ENCODE results near the gene GUCA1A.
A peak's percentile ranks its signal among the peaks of the same experiment; 100 is the strongest.
"Not testable (repeated sequence)": the region's sequence is repeated elsewhere in the genome, so short reads cannot be mapped to it uniquely, and the experiment has no call there.

Gene GUCA1A

GRCh38 chr6:42216495-42216894 lies 43.3 kb downstream of the GUCA1A start:
- DNase-seq: not testable (repeated sequence)

DNA sequence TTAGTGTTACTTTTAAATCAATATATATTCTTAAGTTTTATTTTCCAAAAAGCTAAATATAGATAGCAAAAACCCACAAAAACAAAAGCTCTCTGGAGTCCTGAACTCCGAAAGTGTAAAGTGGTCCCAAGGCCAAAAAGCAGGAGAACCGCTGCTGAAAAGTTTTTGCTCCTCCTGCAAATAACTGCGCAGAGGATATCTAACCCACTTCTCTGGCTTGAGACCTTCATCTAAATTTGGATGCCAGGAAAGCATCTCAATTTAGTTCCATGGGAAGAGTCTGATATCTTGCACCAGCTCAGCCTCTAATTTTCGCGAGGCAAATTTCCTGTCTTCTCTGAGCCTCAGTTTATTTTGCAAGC lies 44.0 kb downstream of the GUCA1A start:
- no peak for DNase-seq

DNA sequence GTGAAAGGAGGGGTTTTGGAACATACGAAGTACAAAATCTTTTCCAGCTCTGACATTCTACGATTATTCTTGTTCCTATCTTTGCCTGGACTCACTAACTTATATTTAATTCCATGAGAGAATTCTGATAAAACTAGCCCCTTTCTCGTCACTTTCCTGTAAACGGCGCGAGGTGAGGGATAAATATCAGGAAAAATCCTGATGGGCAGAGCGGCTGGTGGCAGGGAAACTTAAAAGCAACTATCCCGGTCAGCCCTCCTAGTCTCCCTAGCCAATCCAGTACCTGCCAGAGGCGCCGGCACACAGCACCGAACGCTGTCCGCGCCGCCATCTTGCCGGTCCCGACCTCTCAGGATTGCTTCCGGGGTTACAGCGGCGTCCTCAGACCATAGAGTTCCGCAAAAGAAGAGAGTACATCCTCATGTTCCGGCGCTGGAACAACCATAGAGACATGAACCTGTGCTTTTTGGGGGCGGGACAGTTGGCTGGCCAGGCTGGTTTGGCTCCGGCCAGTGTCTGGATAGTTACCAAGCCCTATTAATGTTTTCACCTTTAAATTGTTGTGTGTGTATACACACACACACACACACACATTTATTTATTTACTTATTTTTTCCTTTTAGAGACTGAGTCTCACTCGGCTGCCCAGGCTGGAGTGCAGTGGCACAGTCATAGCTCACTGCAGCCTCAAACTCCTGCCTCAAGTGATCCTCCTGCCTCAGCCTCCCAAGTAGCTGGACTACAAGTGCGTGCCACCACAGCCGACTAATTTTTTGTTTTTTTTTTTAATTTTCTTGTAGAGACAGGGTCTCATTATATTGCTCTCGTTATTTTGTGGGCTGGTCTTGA lies 44.6 kb downstream of the GUCA1A start, which contains the start of gene MRPS10:
Gene MRPS10 (minus strand): TSS at position 343 of the 849 bp plus-strand sequence. CDS start 12 bp downstream, at position 331.
- DNase-seq: peak; percentile 92

DNA sequence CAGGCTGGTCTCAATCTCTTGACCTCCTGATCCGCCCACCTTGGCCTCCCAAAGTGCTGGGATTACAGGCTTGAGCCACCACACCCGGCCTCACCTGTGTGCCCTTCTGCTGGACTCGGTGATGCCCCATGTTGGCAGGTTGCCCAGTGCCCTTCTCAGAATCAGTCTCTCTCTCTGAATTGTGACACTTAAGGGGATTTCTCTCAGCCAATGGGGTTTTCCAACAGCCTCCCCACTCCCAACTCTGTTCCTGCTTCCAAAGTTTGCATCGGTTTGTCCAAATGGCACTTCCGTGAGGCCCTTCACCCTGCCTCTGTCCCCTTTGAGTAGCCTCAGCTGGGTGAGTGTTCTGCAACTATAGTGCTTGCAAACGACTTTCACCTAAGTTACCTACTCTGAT lies 47.6 kb downstream of the GUCA1A start:
- DNase-seq: no peak

DNA sequence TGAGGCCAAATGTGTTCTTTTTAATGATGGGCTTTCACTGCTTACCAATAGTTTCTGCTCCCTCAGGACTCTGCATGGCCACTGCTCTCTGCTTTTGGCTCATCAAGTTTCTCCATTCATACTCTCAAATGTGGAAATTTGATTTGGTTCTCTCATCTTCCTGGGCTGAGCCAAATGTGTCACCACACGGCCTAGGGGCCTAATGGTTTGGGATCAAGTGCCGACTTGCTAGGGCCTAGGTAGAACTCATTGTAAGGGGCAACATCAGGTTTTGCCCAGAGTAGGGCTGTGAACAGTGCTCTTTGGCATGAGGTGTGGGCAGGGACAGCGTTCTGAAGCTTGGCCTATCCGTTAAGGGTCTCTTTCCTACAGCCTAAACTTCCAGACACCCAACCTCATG lies 48.4 kb downstream of the GUCA1A start:
- no peak for DNase-seq

DNA sequence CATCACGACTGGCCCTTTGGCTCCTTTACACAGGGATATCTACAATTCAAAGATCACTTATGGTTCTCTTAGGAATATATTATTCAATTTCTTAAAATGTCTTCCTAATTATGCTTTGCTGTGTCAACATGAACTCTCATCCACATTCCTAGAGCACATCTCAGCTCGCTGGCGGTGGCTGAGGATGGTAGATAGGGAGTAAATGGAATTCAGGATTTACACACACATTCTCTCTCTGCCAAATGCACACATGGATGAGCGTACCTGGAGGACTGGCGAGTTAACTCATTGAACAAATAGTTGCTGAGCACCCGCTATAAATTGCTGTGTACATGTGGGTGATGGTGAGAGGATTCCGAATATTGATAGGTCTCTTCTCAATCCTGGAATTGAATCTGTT lies 49.3 kb downstream of the GUCA1A start:
- no peak for DNase-seq

DNA sequence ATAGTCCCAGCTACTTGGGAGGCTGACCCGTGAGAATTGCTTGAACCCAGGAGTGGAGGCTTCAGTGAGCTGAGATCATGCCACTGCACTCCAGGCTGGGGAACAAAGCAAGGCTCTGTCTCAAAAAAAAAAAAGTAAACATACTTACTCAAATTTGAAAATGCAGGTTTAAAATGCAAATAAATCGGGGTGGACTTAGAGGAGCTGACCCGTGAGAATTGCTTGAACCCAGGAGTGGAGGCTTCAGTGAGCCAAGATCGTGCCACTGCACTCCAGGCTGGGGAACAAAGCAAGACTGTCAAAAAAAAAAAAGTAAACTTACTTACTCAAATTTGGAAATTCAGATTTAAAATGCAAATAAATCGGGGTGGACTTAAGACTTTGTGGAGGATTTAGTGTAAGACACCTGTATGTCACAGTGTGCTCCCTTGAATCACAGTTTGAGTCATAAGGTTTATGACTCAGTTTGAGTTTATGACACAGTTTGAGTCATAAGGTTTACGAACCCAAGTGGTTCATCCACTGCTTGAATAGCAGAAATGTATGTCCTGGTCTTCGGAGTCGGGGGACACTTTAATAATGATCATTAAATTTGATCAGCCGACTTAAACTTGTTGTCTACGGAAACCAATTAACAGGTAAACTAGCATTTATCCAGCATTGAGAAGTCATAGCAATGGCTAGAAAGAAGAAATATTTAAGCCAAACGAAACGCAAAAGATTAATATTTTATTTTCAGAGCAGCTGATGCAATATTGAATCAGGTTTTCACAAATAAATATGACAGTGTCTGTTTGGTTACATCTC lies 51.3 kb downstream of the GUCA1A start:
- no peak for DNase-seq

GRCh38 chr6:42225029-42225339 lies 51.8 kb downstream of the GUCA1A start:
- no peak for DNase-seq

DNA sequence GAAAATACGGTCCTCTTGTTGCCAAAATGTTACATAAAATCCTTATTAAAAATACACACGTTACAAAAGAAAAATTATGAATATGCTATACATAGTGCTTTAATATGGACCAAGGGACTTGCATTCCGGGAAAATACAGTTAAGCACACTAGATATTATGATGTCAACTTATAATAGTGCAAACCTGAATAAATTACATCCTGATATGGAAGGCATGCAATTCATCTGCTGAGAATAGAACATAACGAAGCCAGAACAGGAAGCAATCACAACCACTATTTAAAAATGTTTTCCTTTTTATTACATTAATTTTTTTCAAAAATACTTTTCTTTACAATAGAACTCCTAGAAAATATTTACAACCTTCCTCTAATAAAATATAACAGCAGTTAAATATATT lies 52.3 kb downstream of the GUCA1A start:
- no peak for DNase-seq

DNA sequence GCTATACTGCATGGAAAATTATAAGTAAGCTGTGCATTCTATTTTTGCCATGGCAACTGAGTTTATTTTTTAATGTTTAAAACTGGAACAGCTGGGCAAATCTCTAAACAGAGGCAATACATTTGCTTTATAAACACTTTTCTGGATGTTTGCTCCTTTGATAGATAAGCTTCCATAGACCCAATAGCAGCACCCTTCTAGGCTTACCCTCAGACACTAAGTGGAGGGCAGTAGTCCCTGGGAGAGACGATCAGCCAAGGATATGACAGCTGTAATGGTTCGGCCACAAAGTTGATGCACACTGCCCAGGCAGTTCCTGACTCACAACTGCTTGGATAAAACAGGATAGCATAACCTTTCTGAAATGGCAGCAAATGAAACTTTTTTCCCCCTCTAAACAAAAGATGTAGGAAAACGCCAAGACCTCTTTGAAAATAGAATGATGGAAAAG lies 53.0 kb downstream of the GUCA1A start:
- no peak for DNase-seq

DNA sequence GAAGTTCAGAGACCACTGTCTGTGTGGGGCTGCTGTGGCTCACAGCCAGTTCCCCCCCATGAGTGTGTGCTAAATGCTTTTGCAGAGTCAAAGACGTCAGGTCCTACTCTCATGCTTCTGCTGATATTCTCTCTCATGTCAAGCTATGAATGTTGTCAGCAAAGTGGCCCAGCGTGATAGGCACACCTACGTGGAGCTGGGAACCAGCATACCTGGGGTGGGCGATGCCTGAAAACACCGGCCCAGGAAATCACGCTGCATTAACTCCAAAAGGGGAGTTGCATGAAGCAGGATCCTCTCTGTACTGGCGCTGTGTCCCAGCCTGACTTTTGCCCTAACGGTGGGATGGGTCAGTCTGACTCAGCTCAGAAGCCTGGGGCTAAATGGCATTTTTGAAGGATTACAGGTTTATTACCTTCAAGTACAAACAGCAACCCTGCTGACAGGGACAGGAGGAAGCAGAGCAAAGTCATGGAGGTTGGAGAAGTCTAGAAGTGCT lies 53.5 kb downstream of the GUCA1A start:
- DNase-seq: no peak

DNA sequence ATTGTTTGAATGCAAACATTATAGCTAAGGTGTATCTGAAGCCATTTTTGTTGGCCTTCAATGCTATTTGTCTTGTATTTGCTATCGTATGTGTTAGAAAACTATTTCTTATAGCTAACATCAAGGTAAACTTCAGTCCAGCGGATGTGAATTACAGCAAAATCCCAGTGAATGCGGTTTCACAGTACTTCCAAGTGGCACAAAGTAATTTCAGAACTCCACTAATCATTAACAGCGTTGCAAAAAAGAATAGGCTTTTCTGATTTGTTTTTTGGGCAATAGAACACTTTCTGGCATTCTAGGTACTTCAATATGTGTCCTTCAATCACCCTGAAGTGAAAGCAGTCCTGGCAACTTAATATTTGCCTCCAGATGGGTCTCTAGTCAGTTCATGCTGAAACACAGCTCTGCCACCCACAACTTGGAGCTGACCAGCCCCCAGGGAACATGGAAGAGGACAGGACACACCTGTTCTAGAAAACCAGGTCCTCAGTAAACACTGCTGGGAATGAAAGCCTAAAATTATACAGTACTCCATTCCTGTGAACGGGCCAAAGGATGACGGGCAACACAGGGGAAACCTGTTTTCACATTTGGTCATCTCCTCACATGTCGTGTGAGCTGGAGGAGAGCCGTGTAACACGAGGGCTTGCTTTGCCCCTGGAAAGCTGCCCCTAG lies 54.1 kb downstream of the GUCA1A start:
- DNase-seq: no peak

- DNase-seq: no peak
These were observed 55.1 kb downstream of the GUCA1A start for GRCh38 chr6:42228305-42228704.
